PFSK-1 (cell line): ENCODE measurements around the gene TEDDM1.

Source experiments
- FOXP2 ChIP-seq: optimal IDR thresholded peaks from 2 replicates; pipeline ENCODE3; 2011; ENCODE audit warnings: borderline replicate concordance, control low read depth, inconsistent platforms; ENCODE audit not compliant: insufficient read depth; ENCODE audit errors: extremely low read length, extremely low read depth
- POLR2AphosphoS5 ChIP-seq: IDR thresholded peaks from 2 replicates; pipeline ENCODE4 v1.6.1; 2012; ENCODE audit warnings: low read depth, mild to moderate bottlenecking, control low read depth, low read length, moderate library complexity
- SIN3A ChIP-seq: IDR thresholded peaks from 2 replicates; pipeline ENCODE4 v1.6.1; 2012; ENCODE audit warnings: mild to moderate bottlenecking, low read length, moderate library complexity, borderline replicate concordance; ENCODE audit not compliant: insufficient read depth
- TAF1 ChIP-seq: IDR thresholded peaks from 2 replicates; pipeline ENCODE4 v1.6.1; 2012; ENCODE audit warnings: low read length, control low read depth, borderline replicate concordance; ENCODE audit not compliant: insufficient read depth
- TF ChIP-seq, protein P1 (sequence below), 2 experiments: IDR thresholded peaks; 2 replicates each; pipeline versions ENCODE4 v1.6.1 to v1.8.0; 2011 to 2012; ENCODE audit warnings: low read depth in 2 of 2, low read length in 2 of 2, control low read depth in 1 of 2, inconsistent platforms in 1 of 2, mild to moderate bottlenecking in 1 of 2, moderate library complexity in 1 of 2; ENCODE audit not compliant: insufficient read depth in 1 of 2

Gene TEDDM1

DNA sequence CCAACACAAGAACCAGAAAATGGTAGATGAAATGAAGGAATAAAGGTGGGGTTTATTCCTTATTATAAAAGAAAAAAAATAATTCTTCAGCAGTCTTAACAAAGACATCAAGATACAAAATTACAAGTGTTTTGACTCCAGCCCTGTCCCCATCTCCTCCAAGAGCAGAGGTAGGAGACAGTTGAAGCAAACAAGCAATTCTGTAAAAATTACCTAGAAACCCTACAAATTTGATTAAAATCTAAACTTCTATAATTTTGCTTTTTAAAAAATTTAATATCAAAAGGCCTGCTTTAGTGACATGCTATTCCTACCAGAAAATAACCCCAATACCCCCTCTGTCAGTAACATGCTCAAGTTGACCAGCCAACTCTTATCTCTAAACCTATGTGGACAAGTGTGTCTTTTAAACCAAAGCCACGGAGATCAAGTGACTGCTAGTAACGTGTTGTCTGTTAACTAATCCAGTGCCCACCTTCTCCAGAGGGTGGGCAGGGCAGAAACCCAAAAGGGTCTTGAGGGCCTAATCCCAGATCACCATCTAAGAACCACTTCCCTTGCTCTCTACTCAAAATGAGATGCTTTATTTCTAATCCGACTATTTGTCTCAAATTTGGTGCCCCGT, 17.3 kb downstream of the TEDDM1 start:
- TF ChIP-seq TAF1 (no peak), POLR2AphosphoS5 (no peak), SIN3A (no peak), FOXP2 (no peak)
- TF ChIP-seq, protein P1, sequence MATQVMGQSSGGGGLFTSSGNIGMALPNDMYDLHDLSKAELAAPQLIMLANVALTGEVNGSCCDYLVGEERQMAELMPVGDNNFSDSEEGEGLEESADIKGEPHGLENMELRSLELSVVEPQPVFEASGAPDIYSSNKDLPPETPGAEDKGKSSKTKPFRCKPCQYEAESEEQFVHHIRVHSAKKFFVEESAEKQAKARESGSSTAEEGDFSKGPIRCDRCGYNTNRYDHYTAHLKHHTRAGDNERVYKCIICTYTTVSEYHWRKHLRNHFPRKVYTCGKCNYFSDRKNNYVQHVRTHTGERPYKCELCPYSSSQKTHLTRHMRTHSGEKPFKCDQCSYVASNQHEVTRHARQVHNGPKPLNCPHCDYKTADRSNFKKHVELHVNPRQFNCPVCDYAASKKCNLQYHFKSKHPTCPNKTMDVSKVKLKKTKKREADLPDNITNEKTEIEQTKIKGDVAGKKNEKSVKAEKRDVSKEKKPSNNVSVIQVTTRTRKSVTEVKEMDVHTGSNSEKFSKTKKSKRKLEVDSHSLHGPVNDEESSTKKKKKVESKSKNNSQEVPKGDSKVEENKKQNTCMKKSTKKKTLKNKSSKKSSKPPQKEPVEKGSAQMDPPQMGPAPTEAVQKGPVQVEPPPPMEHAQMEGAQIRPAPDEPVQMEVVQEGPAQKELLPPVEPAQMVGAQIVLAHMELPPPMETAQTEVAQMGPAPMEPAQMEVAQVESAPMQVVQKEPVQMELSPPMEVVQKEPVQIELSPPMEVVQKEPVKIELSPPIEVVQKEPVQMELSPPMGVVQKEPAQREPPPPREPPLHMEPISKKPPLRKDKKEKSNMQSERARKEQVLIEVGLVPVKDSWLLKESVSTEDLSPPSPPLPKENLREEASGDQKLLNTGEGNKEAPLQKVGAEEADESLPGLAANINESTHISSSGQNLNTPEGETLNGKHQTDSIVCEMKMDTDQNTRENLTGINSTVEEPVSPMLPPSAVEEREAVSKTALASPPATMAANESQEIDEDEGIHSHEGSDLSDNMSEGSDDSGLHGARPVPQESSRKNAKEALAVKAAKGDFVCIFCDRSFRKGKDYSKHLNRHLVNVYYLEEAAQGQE (IDR thresholded peaks at IDR 0.05; ENCODE audit: insufficient read depth in 1 of 2, low read depth in 2 of 2, low read length in 2 of 2) = no peak

GRCh38 chr1:182381962-182382819, 18.3 kb downstream of the TEDDM1 start:
- TF ChIP-seq TAF1 (no peak), POLR2AphosphoS5 (no peak), FOXP2 (no peak), SIN3A (no peak)
- TF ChIP-seq, protein P1 (IDR thresholded peaks at IDR 0.05; ENCODE audit: insufficient read depth in 1 of 2, low read depth in 2 of 2, low read length in 2 of 2) = no peak

- TF ChIP-seq FOXP2 (no peak), POLR2AphosphoS5 (no peak), TAF1 (no peak), SIN3A (no peak)
- TF ChIP-seq, protein P1 (IDR thresholded peaks at IDR 0.05; ENCODE audit: insufficient read depth in 1 of 2, low read depth in 2 of 2, low read length in 2 of 2) = no peak
Observed at GRCh38 chr1:182380199-182380598, 20.3 kb downstream of the TEDDM1 start.

DNA sequence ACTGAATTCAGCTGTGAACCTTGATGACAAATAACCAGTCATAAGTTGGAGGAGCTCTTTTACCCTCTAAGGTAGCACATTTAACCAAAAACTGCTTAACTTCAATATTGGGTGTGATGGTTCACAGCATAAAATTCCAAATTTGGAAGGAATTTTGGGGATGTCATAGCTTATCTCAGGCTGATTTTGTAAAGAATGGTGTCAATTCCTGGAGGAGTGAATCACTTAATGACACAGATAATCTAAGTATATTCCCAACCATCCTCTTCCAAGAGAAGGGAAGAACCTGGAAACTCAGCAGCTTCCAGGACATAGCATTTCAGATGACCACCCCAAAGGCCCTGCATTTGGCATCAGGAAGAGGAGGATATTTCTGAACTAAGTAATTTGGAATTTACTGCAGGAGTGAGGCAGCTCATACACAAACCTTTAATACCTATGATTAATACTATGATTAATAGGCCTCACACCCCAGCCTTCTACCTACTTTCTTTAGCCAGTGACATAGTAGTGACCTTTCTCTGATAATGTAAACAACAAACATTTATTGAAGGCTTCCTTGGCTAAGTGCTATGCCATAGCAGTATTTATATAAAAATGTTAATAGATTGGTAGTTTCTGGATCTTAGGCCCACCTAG, 23.4 kb downstream of the TEDDM1 start:
- TF ChIP-seq FOXP2 (no peak), POLR2AphosphoS5 (no peak), TAF1 (no peak), SIN3A (no peak)
- TF ChIP-seq, protein P1 (IDR thresholded peaks at IDR 0.05; ENCODE audit: insufficient read depth in 1 of 2, low read depth in 2 of 2, low read length in 2 of 2) = no peak
